ENCODE results near the gene PRPSAP2. TPM values are rescaled to one million over a fixed set of nuclear protein-coding genes. Genes with fewer than 3 reads are reported as not detected.

Gene PRPSAP2
- total RNA-seq, 6 experiments from 2014 or later, result 20.4 to 27.2 (median 23.1) TPM

DNA sequence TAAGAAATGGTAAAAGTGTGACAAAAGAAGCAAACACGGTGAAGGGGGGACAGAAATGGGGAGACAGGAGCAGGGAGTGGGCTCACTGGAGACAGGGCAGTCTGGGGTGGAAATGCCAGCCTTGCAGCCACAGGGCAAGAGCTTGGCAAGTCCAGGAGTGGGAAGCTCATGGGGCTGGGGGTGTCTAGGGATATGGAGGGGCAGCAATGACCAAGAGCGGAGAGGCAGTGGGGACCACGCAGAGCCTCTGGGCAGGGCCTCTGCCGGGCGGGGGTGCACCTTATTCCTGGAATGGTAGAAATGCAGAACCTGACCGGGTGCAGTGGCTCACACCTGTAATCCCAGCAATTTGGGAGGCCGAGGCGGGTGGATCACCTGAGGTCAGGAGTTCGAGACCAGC is 106.6 kb downstream of the PRPSAP2 start:
- Mint-ChIP-seq H3K27ac (no peak overlapping the region), H3K9me3 (no peaks in the 10 kb centered on the region), H3K4me1 (ENCODE audit: low read depth) (peaks cover 40% of the 10 kb centered on the region), H3K36me3 (ENCODE audit: low read depth) (no peaks in the 10 kb centered on the region), H3K27me3 (ENCODE audit: insufficient read depth) (peaks cover 4% of the 10 kb centered on the region), H3K4me3 (no peak overlapping the region)
- TF ChIP-seq, protein P1, sequence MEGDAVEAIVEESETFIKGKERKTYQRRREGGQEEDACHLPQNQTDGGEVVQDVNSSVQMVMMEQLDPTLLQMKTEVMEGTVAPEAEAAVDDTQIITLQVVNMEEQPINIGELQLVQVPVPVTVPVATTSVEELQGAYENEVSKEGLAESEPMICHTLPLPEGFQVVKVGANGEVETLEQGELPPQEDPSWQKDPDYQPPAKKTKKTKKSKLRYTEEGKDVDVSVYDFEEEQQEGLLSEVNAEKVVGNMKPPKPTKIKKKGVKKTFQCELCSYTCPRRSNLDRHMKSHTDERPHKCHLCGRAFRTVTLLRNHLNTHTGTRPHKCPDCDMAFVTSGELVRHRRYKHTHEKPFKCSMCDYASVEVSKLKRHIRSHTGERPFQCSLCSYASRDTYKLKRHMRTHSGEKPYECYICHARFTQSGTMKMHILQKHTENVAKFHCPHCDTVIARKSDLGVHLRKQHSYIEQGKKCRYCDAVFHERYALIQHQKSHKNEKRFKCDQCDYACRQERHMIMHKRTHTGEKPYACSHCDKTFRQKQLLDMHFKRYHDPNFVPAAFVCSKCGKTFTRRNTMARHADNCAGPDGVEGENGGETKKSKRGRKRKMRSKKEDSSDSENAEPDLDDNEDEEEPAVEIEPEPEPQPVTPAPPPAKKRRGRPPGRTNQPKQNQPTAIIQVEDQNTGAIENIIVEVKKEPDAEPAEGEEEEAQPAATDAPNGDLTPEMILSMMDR (IDR thresholded peaks at IDR 0.05), result no peak
- DNase-seq, result no peak

GRCh38 chr17:18965530-18966236 is 107.8 kb downstream of the PRPSAP2 start:
- Mint-ChIP-seq H3K36me3 (ENCODE audit: low read depth) (peaks cover 7% of the 10 kb centered on the region; the same call in 1 of the 2 replicates), H3K4me1 (ENCODE audit: low read depth) (peaks cover 44% of the 10 kb centered on the region), H3K4me3 (no peak overlapping the region), H3K27ac (no peak overlapping the region; the same call in 1 of the 2 replicates), H3K9me3 (no peaks in the 10 kb centered on the region), H3K27me3 (ENCODE audit: insufficient read depth) (peaks cover 4% of the 10 kb centered on the region)
- TF ChIP-seq, protein P1 (IDR thresholded peaks at IDR 0.05), result no peak
- no peak for DNase-seq

- Mint-ChIP-seq H3K27me3 (ENCODE audit: insufficient read depth) (peaks cover 4% of the 10 kb centered on the region), H3K4me3 (no peak overlapping the region), H3K4me1 (ENCODE audit: low read depth) (peaks cover 30% of the 10 kb centered on the region), H3K9me3 (no peaks in the 10 kb centered on the region), H3K36me3 (ENCODE audit: low read depth) (peaks cover 9% of the 10 kb centered on the region; the same call in 1 of the 2 replicates), H3K27ac (no peak overlapping the region; the same call in 1 of the 2 replicates)
- peak; percentile 3 for DNase-seq
- TF ChIP-seq, protein P1 (IDR thresholded peaks at IDR 0.05), result no peak
Measured at GRCh38 chr17:18966831-18967624, 109.1 kb downstream of the PRPSAP2 start.

- Mint-ChIP-seq H3K27me3 (ENCODE audit: insufficient read depth) (peaks cover 4% of the 10 kb centered on the region), H3K27ac (0 out of 2 replicates have a peak overlapping the region, but pooled peaks have one; percentile 16), H3K36me3 (ENCODE audit: low read depth) (peaks cover 9% of the 10 kb centered on the region; the same call in 1 of the 2 replicates), H3K9me3 (no peaks in the 10 kb centered on the region), H3K4me3 (no peak overlapping the region), H3K4me1 (ENCODE audit: low read depth) (peaks cover 22% of the 10 kb centered on the region)
- no peak for DNase-seq
- TF ChIP-seq, protein P1 (IDR thresholded peaks at IDR 0.05), result no peak
Measured at GRCh38 chr17:18967916-18968315, 110.0 kb downstream of the PRPSAP2 start.

DNA sequence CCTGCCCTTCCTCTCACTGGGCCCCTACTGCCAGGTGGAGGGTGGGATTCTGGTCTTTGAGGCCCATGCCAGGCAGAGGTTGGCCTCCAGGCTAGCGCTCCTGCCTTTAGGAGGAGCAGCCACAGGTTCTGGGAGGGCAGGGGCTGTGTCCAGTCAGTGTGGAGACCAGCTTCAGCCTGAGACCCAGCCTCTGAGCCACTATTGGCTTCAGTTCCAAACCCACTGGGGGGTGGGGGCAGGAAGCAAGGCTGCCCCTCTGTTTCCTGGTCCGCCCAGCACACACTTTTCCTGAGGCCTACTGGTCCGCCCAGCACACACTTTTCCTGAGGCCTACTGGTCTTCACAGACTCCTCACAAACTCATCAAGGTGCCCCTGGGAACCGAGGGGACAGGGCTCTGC is 110.4 kb downstream of the PRPSAP2 start:
- DNase-seq, result no peak
- Mint-ChIP-seq H3K4me3 (no peak overlapping the region), H3K4me1 (ENCODE audit: low read depth) (peaks cover 17% of the 10 kb centered on the region), H3K9me3 (no peaks in the 10 kb centered on the region), H3K27ac (no peak overlapping the region), H3K36me3 (ENCODE audit: low read depth) (peaks cover 9% of the 10 kb centered on the region; the same call in 1 of the 2 replicates), H3K27me3 (ENCODE audit: insufficient read depth) (peaks cover 4% of the 10 kb centered on the region)
- TF ChIP-seq, protein P1 (IDR thresholded peaks at IDR 0.05), result no peak
